HEK293 (cell line): ENCODE measurements around the gene PLCL1.
A peak's percentile ranks its signal among the peaks of the same experiment; 100 is the strongest.

Experiments used
- GLIS2 ChIP-seq: fragments of 450-650 bp; formaldehyde crosslinking; IDR thresholded peaks from 2 replicates; pipeline ENCODE4 v1.5.1; 2016; ENCODE audit warnings: missing biosample characterization, missing genetic modification characterization
- KLF1 ChIP-seq: fragments of 450-650 bp; formaldehyde crosslinking; IDR thresholded peaks from 2 replicates; pipeline ENCODE4 v1.5.1; 2016; ENCODE audit warnings: missing biosample characterization, missing genetic modification characterization
- RBAK ChIP-seq: fragments of 450-650 bp; formaldehyde crosslinking; IDR thresholded peaks from 2 replicates; pipeline ENCODE4 v1.5.1; 2016; ENCODE audit warnings: missing biosample characterization, missing genetic modification characterization
- SP7 ChIP-seq: fragments of 450-650 bp; formaldehyde crosslinking; IDR thresholded peaks from 2 replicates; pipeline ENCODE4 v1.5.1; 2016; ENCODE audit warnings: missing biosample characterization, missing genetic modification characterization
- ZBTB1 ChIP-seq: fragments of 450-650 bp; formaldehyde crosslinking; IDR thresholded peaks from 2 replicates; pipeline ENCODE4 v1.5.1; 2016; ENCODE audit warnings: missing biosample characterization, missing genetic modification characterization
- ZBTB20 ChIP-seq: fragments of 450-650 bp; formaldehyde crosslinking; IDR thresholded peaks from 2 replicates; pipeline ENCODE4 v1.5.1; 2016; ENCODE audit warnings: missing biosample characterization, missing genetic modification characterization
- ZBTB21 ChIP-seq: fragments of 450-650 bp; formaldehyde crosslinking; IDR thresholded peaks from 2 replicates; pipeline ENCODE4 v1.5.1; 2017; ENCODE audit warnings: missing biosample characterization, missing genetic modification characterization
- ZBTB48 ChIP-seq: fragments of 450-650 bp; formaldehyde crosslinking; IDR thresholded peaks from 2 replicates; pipeline ENCODE4 v1.5.1; 2016; ENCODE audit warnings: missing biosample characterization, missing genetic modification characterization
- ZBTB8A ChIP-seq: fragments of 450-650 bp; formaldehyde crosslinking; IDR thresholded peaks from 2 replicates; pipeline ENCODE4 v1.5.1; 2016; ENCODE audit warnings: missing biosample characterization, missing genetic modification characterization
- ZNF157 ChIP-seq: fragments of 450-650 bp; formaldehyde crosslinking; IDR thresholded peaks from 2 replicates; pipeline ENCODE4 v1.5.1; 2016; ENCODE audit warnings: missing biosample characterization, missing genetic modification characterization
- ZNF239 ChIP-seq: fragments of 450-650 bp; formaldehyde crosslinking; IDR thresholded peaks from 2 replicates; pipeline ENCODE4 v1.5.1; 2016; ENCODE audit warnings: missing biosample characterization, missing genetic modification characterization
- ZNF248 ChIP-seq: fragments of 450-650 bp; formaldehyde crosslinking; IDR thresholded peaks from 2 replicates; pipeline ENCODE4 v1.5.1; 2017; ENCODE audit warnings: missing biosample characterization, missing genetic modification characterization
- ZNF324 ChIP-seq: fragments of 450-650 bp; formaldehyde crosslinking; IDR thresholded peaks from 2 replicates; pipeline ENCODE4 v1.5.1; 2016; ENCODE audit warnings: missing biosample characterization, missing genetic modification characterization
- ZNF391 ChIP-seq: fragments of 450-650 bp; formaldehyde crosslinking; IDR thresholded peaks from 2 replicates; pipeline ENCODE4 v1.5.1; 2016; ENCODE audit warnings: low read depth, missing biosample characterization, missing genetic modification characterization, borderline replicate concordance
- ZNF560 ChIP-seq: fragments of 450-650 bp; formaldehyde crosslinking; IDR thresholded peaks from 2 replicates; pipeline ENCODE4 v1.5.1; 2017; ENCODE audit warnings: missing biosample characterization, missing genetic modification characterization, borderline replicate concordance
- ZNF600 ChIP-seq: fragments of 450-650 bp; formaldehyde crosslinking; IDR thresholded peaks from 2 replicates; pipeline ENCODE4 v1.5.1; 2016; ENCODE audit warnings: missing biosample characterization, missing genetic modification characterization
- ZNF621 ChIP-seq: fragments of 450-650 bp; formaldehyde crosslinking; IDR thresholded peaks from 2 replicates; pipeline ENCODE4 v1.5.1; 2017; ENCODE audit warnings: missing biosample characterization, missing genetic modification characterization
- ZNF623 ChIP-seq: fragments of 450-650 bp; formaldehyde crosslinking; IDR thresholded peaks from 2 replicates; pipeline ENCODE4 v1.5.1; 2016; ENCODE audit warnings: missing biosample characterization, missing genetic modification characterization
- ZNF701 ChIP-seq: fragments of 450-650 bp; formaldehyde crosslinking; IDR thresholded peaks from 2 replicates; pipeline ENCODE4 v1.5.1; 2016; ENCODE audit warnings: missing biosample characterization, missing genetic modification characterization
- ZNF791 ChIP-seq: fragments of 450-650 bp; formaldehyde crosslinking; IDR thresholded peaks from 2 replicates; pipeline ENCODE4 v1.5.1; 2016; ENCODE audit warnings: missing biosample characterization, missing genetic modification characterization
- ZNF792 ChIP-seq: fragments of 450-650 bp; formaldehyde crosslinking; IDR thresholded peaks from 2 replicates; pipeline ENCODE4 v1.5.1; 2016; ENCODE audit warnings: missing biosample characterization, missing genetic modification characterization
- TF ChIP-seq, protein P1 (sequence below): fragments of 450-650 bp; formaldehyde crosslinking; IDR thresholded peaks from 2 replicates; pipeline ENCODE4 v1.5.1; 2016; ENCODE audit warnings: missing biosample characterization, missing genetic modification characterization
- TF ChIP-seq, protein P2 (sequence below): fragments of 450-650 bp; formaldehyde crosslinking; IDR thresholded peaks from 2 replicates; pipeline ENCODE4 v1.5.1; 2016; ENCODE audit warnings: missing biosample characterization, missing genetic modification characterization
- TF ChIP-seq, protein P3 (sequence below): fragments of 450-650 bp; formaldehyde crosslinking; IDR thresholded peaks from 2 replicates; pipeline ENCODE4 v1.5.1; 2016; ENCODE audit warnings: missing biosample characterization, missing genetic modification characterization
- TF ChIP-seq, protein P4 (sequence below): fragments of 450-650 bp; formaldehyde crosslinking; optimal IDR thresholded peaks from 2 replicates; pipeline ENCODE3; 2016; ENCODE audit warnings: missing biosample characterization, mild to moderate bottlenecking, missing genetic modification characterization
- TF ChIP-seq, protein P5 (sequence below): fragments of 450-650 bp; formaldehyde crosslinking; IDR thresholded peaks from 2 replicates; pipeline ENCODE4 v1.5.1; 2017; ENCODE audit warnings: missing biosample characterization, missing genetic modification characterization
- TF ChIP-seq, protein P6 (sequence below): fragments of 450-650 bp; formaldehyde crosslinking; IDR thresholded peaks from 2 replicates; pipeline ENCODE4 v1.5.1; 2017; ENCODE audit warnings: missing biosample characterization, missing genetic modification characterization

The PLCL1 gene

DNA sequence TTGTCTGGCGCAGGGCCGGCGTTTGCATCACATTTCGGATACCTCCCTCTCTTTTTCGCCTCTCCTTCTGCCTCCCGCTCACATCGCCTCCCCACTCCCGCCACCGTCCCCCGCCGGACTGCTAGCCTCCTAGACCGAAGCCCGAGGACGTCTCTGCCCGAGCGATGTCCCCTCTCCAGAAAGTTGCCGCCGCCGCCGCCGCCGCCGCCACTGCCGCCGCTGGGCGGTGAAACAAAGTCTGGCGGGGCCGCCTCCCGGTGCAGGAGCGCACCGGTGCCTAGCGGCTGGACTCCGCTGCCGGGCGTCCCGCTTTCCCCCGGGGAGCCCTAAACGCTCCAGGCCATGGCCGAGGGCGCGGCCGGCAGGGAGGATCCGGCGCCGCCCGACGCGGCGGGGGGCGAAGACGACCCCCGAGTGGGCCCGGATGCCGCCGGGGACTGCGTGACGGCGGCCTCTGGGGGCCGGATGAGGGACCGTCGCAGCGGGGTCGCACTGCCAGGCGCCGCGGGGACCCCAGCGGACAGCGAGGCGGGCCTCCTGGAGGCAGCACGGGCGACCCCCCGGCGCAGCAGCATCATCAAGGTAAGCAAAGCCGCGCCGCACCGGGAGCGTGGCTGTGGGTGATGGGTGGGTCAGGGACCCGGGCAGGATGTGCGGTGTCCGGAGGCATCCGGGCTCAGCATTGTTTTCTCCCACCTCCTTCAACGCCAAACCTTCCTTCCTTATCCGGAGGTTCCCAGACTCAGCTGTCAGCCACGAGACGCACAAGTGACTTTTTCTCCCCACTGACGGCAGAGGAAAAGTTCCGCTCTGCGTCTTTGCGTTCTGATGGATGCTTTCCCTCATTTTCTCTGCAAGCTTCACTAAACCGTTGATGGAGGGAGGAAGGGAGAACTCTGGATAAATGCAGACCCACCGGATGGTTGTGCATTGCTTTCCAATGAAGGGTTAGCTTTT, 643 bp downstream of the PLCL1 start (continued):
- TF ChIP-seq, protein P1, sequence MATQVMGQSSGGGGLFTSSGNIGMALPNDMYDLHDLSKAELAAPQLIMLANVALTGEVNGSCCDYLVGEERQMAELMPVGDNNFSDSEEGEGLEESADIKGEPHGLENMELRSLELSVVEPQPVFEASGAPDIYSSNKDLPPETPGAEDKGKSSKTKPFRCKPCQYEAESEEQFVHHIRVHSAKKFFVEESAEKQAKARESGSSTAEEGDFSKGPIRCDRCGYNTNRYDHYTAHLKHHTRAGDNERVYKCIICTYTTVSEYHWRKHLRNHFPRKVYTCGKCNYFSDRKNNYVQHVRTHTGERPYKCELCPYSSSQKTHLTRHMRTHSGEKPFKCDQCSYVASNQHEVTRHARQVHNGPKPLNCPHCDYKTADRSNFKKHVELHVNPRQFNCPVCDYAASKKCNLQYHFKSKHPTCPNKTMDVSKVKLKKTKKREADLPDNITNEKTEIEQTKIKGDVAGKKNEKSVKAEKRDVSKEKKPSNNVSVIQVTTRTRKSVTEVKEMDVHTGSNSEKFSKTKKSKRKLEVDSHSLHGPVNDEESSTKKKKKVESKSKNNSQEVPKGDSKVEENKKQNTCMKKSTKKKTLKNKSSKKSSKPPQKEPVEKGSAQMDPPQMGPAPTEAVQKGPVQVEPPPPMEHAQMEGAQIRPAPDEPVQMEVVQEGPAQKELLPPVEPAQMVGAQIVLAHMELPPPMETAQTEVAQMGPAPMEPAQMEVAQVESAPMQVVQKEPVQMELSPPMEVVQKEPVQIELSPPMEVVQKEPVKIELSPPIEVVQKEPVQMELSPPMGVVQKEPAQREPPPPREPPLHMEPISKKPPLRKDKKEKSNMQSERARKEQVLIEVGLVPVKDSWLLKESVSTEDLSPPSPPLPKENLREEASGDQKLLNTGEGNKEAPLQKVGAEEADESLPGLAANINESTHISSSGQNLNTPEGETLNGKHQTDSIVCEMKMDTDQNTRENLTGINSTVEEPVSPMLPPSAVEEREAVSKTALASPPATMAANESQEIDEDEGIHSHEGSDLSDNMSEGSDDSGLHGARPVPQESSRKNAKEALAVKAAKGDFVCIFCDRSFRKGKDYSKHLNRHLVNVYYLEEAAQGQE (tag by site-specific recombination), result no peak
- no peak for TF ChIP-seq ZNF248
- no peak for TF ChIP-seq RBAK (tag by site-specific recombination)
- no peak for TF ChIP-seq ZNF324 (tag by site-specific recombination)
- no peak for TF ChIP-seq ZNF701 (tag by site-specific recombination)
- no peak for TF ChIP-seq ZBTB21 (tag by site-specific recombination)
- TF ChIP-seq ZNF623 (tag by site-specific recombination), result no peak
- TF ChIP-seq ZBTB8A (tag by site-specific recombination), result peak; percentile 78
- TF ChIP-seq, protein P2, sequence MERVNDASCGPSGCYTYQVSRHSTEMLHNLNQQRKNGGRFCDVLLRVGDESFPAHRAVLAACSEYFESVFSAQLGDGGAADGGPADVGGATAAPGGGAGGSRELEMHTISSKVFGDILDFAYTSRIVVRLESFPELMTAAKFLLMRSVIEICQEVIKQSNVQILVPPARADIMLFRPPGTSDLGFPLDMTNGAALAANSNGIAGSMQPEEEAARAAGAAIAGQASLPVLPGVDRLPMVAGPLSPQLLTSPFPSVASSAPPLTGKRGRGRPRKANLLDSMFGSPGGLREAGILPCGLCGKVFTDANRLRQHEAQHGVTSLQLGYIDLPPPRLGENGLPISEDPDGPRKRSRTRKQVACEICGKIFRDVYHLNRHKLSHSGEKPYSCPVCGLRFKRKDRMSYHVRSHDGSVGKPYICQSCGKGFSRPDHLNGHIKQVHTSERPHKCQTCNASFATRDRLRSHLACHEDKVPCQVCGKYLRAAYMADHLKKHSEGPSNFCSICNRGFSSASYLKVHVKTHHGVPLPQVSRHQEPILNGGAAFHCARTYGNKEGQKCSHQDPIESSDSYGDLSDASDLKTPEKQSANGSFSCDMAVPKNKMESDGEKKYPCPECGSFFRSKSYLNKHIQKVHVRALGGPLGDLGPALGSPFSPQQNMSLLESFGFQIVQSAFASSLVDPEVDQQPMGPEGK (tag by site-specific recombination), result no peak
- TF ChIP-seq, protein P3, sequence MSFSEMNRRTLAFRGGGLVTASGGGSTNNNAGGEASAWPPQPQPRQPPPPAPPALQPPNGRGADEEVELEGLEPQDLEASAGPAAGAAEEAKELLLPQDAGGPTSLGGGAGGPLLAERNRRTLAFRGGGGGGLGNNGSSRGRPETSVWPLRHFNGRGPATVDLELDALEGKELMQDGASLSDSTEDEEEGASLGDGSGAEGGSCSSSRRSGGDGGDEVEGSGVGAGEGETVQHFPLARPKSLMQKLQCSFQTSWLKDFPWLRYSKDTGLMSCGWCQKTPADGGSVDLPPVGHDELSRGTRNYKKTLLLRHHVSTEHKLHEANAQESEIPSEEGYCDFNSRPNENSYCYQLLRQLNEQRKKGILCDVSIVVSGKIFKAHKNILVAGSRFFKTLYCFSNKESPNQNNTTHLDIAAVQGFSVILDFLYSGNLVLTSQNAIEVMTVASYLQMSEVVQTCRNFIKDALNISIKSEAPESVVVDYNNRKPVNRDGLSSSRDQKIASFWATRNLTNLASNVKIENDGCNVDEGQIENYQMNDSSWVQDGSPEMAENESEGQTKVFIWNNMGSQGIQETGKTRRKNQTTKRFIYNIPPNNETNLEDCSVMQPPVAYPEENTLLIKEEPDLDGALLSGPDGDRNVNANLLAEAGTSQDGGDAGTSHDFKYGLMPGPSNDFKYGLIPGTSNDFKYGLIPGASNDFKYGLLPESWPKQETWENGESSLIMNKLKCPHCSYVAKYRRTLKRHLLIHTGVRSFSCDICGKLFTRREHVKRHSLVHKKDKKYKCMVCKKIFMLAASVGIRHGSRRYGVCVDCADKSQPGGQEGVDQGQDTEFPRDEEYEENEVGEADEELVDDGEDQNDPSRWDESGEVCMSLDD (tag by site-specific recombination), result no peak
- TF ChIP-seq, protein P4, sequence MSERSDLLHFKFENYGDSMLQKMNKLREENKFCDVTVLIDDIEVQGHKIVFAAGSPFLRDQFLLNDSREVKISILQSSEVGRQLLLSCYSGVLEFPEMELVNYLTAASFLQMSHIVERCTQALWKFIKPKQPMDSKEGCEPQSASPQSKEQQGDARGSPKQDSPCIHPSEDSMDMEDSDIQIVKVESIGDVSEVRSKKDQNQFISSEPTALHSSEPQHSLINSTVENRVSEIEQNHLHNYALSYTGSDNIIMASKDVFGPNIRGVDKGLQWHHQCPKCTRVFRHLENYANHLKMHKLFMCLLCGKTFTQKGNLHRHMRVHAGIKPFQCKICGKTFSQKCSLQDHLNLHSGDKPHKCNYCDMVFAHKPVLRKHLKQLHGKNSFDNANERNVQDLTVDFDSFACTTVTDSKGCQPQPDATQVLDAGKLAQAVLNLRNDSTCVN (tag by site-specific recombination), result peak; percentile 40
- no peak for TF ChIP-seq ZNF621 (tag by site-specific recombination)
- 0 out of 2 replicates have a peak, but pooled peaks have one; percentile 23 for TF ChIP-seq ZNF391 (tag by site-specific recombination)
- TF ChIP-seq ZBTB48 (tag by site-specific recombination), result 0 out of 2 replicates have a peak, but pooled peaks have one; percentile 36
- no peak for TF ChIP-seq ZNF560
- TF ChIP-seq ZNF792 (tag by site-specific recombination), result no peak
- no peak for TF ChIP-seq ZBTB1
- TF ChIP-seq, protein P5, sequence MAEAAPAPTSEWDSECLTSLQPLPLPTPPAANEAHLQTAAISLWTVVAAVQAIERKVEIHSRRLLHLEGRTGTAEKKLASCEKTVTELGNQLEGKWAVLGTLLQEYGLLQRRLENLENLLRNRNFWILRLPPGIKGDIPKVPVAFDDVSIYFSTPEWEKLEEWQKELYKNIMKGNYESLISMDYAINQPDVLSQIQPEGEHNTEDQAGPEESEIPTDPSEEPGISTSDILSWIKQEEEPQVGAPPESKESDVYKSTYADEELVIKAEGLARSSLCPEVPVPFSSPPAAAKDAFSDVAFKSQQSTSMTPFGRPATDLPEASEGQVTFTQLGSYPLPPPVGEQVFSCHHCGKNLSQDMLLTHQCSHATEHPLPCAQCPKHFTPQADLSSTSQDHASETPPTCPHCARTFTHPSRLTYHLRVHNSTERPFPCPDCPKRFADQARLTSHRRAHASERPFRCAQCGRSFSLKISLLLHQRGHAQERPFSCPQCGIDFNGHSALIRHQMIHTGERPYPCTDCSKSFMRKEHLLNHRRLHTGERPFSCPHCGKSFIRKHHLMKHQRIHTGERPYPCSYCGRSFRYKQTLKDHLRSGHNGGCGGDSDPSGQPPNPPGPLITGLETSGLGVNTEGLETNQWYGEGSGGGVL, result peak; percentile 68
- no peak for TF ChIP-seq SP7 (tag by site-specific recombination)
- TF ChIP-seq, protein P6, sequence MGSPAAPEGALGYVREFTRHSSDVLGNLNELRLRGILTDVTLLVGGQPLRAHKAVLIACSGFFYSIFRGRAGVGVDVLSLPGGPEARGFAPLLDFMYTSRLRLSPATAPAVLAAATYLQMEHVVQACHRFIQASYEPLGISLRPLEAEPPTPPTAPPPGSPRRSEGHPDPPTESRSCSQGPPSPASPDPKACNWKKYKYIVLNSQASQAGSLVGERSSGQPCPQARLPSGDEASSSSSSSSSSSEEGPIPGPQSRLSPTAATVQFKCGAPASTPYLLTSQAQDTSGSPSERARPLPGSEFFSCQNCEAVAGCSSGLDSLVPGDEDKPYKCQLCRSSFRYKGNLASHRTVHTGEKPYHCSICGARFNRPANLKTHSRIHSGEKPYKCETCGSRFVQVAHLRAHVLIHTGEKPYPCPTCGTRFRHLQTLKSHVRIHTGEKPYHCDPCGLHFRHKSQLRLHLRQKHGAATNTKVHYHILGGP, result no peak
- no peak for TF ChIP-seq ZNF791 (tag by site-specific recombination)
- no peak for TF ChIP-seq ZNF239
- peak; percentile 70 for TF ChIP-seq GLIS2
- TF ChIP-seq KLF1, result no peak
- no peak for TF ChIP-seq ZNF157
- TF ChIP-seq ZBTB20 (tag by site-specific recombination), result peak; percentile 87
- no peak for TF ChIP-seq ZNF600
